ENCODE data around the gene TH. TPM values are rescaled to one million over a fixed set of nuclear protein-coding genes. Genes with fewer than 3 reads are reported as not detected.
"Not testable (repeated sequence)": the region's sequence is repeated elsewhere in the genome, so short reads cannot be mapped to it uniquely, and the experiment has no call there.

Gene TH
- total and polyA plus RNA-seq, 2 donors from 2014 or later = not detected

GRCh38 chr11:2128130-2128510 is 43.5 kb downstream of the TH start:
- no peak for TF ChIP-seq CTCF (IDR thresholded peaks at IDR 0.05; ENCODE audit: borderline replicate concordance, extremely low read depth, insufficient read depth)
- no peak overlapping the region for H3K9ac ChIP-seq (ENCODE audit: low read length in 3 of 3)
- FAIRE-seq (no peak), DNase-seq (peak in 2 of 5 donors; percentile 49 to 59)
- no peaks in the 10 kb centered on the region for H3K4me1 ChIP-seq (ENCODE audit: control insufficient read depth in 2 of 3, insufficient read depth in 2 of 3, low read depth in 1 of 3, low read length in 3 of 3)
- H3K27ac ChIP-seq (ENCODE audit: low read depth in 2 of 2, low read length in 2 of 2) = no peak overlapping the region
- no peaks in the 10 kb centered on the region for H3K27me3 ChIP-seq (ENCODE audit: control insufficient read depth, insufficient read depth, low read length)
- peaks cover 0 to 8% (median 0%) of the 10 kb centered on the region in 3 donors for H3K36me3 ChIP-seq (ENCODE audit: control insufficient read depth in 2 of 3, insufficient read depth in 3 of 3, low read length in 3 of 3)
- no peak overlapping the region for H3K4me3 ChIP-seq (ENCODE audit: low read length in 3 of 3)
- peaks cover 0 to 3% (median 0%) of the 10 kb centered on the region in 3 donors for H3K9me3 ChIP-seq (ENCODE audit: control insufficient read depth in 2 of 3, insufficient read depth in 1 of 3, low read length in 3 of 3)
- intact Hi-C loops (cut with DNase I) = no loop called here

- Histone ChIP-seq H3K4me3 (ENCODE audit: low read length in 3 of 3) (no peak overlapping the region), H3K36me3 (ENCODE audit: control insufficient read depth in 2 of 3, insufficient read depth in 3 of 3, low read length in 3 of 3) (peaks cover 0 to 8% (median 0%) of the 10 kb centered on the region in 3 donors), H3K27me3 (ENCODE audit: control insufficient read depth, insufficient read depth, low read length) (no peaks in the 10 kb centered on the region), H3K27ac (ENCODE audit: low read depth in 2 of 2, low read length in 2 of 2) (no peak overlapping the region), H3K4me1 (ENCODE audit: control insufficient read depth in 2 of 3, insufficient read depth in 2 of 3, low read depth in 1 of 3, low read length in 3 of 3) (no peaks in the 10 kb centered on the region), H3K9me3 (ENCODE audit: control insufficient read depth in 2 of 3, insufficient read depth in 1 of 3, low read length in 3 of 3) (peaks cover 0 to 3% (median 0%) of the 10 kb centered on the region in 3 donors), H3K9ac (ENCODE audit: low read length in 3 of 3) (no peak overlapping the region)
- no peak for TF ChIP-seq CTCF (IDR thresholded peaks at IDR 0.05; ENCODE audit: borderline replicate concordance, extremely low read depth, insufficient read depth)
- no peak for FAIRE-seq
- peak in 1 of 5 donors; percentile 66 for DNase-seq
- intact Hi-C loops (cut with DNase I) = no loop called here
Observed at GRCh38 chr11:2127482-2128129, 44.0 kb downstream of the TH start.

- FAIRE-seq = no peak
Observed at GRCh38 chr11:2126520-2127085, 45.0 kb downstream of the TH start.

GRCh38 chr11:2124736-2125484 is 46.7 kb downstream of the TH start:
- H3K36me3 ChIP-seq (ENCODE audit: control insufficient read depth in 2 of 3, insufficient read depth in 3 of 3, low read length in 3 of 3); H3K4me3 ChIP-seq (ENCODE audit: low read length in 3 of 3); H3K9me3 ChIP-seq (ENCODE audit: control insufficient read depth in 2 of 3, insufficient read depth in 1 of 3, low read length in 3 of 3); H3K27me3 ChIP-seq (ENCODE audit: control insufficient read depth, insufficient read depth, low read length); H3K9ac ChIP-seq (ENCODE audit: low read length in 3 of 3); intact Hi-C loops (cut with DNase I); H3K27ac ChIP-seq (ENCODE audit: low read depth in 2 of 2, low read length in 2 of 2); DNase-seq; H3K4me1 ChIP-seq (ENCODE audit: control insufficient read depth in 2 of 3, insufficient read depth in 2 of 3, low read depth in 1 of 3, low read length in 3 of 3); FAIRE-seq: not testable (repeated sequence)

More at GRCh38 chr11:2126520-2127085, 45.0 kb downstream of the TH start:
- intact Hi-C loops (cut with DNase I) = no loop called here
- no peaks in the 10 kb centered on the region for H3K4me1 ChIP-seq (ENCODE audit: control insufficient read depth in 2 of 3, insufficient read depth in 2 of 3, low read depth in 1 of 3, low read length in 3 of 3)
- H3K9ac ChIP-seq (ENCODE audit: low read length in 3 of 3) = no peak overlapping the region
- no peak for TF ChIP-seq CTCF (IDR thresholded peaks at IDR 0.05; ENCODE audit: borderline replicate concordance, extremely low read depth, insufficient read depth)
- no peak overlapping the region for H3K27ac ChIP-seq (ENCODE audit: low read depth in 2 of 2, low read length in 2 of 2)
- no peak overlapping the region for H3K4me3 ChIP-seq (ENCODE audit: low read length in 3 of 3)
- H3K36me3 ChIP-seq (ENCODE audit: control insufficient read depth in 2 of 3, insufficient read depth in 3 of 3, low read length in 3 of 3) = peaks cover 0 to 4% (median 0%) of the 10 kb centered on the region in 3 donors
- peaks cover 0 to 3% (median 0%) of the 10 kb centered on the region in 3 donors for H3K9me3 ChIP-seq (ENCODE audit: control insufficient read depth in 2 of 3, insufficient read depth in 1 of 3, low read length in 3 of 3)
- H3K27me3 ChIP-seq (ENCODE audit: control insufficient read depth, insufficient read depth, low read length) = no peaks in the 10 kb centered on the region
- no peak for DNase-seq
